Ovary (tissue), 9 donors: ENCODE measurements around the gene NUMBL. TPM values are rescaled to one million over a fixed set of nuclear protein-coding genes. Genes with fewer than 3 reads are reported as not detected.

Source experiments
- DNase-seq, 5 donors: peaks; one replicate each; pipeline ENCODE4 v3.0.0-alpha.2; 2019 to 2020
- H3K27ac ChIP-seq, 2 donors: fragments of 200-600 bp; one replicate each; pipeline versions ENCODE4 v1.5.1 to v1.8.0; 2019 to 2022
- H3K27me3 ChIP-seq: fragments of 200-600 bp; one replicate; pipeline ENCODE4 v1.8.0; 2022
- H3K36me3 ChIP-seq: fragments of 200-600 bp; sonication (generic); one replicate; pipeline ENCODE4 v1.5.1; 2019
- H3K4me1 ChIP-seq: one replicate; pipeline ENCODE4 v1.8.1; 2013; ENCODE audit warnings: mild to moderate bottlenecking, moderate library complexity; ENCODE audit not compliant: insufficient read depth
- H3K4me3 ChIP-seq: fragments of 200-600 bp; sonication (generic); one replicate; pipeline ENCODE4 v1.5.1; 2017
- H3K9me3 ChIP-seq, 2 donors: fragments of 200-600 bp in 1 of 2; sonication (generic) in 1 of 2; one replicate each; pipeline versions ENCODE4 v1.5.1 to v1.8.1; 2013 to 2019; ENCODE audit warnings: mild to moderate bottlenecking in 1 of 2, moderate library complexity in 1 of 2
- CTCF ChIP-seq, 3 donors: fragments of 450-650 bp in 2 of 3; fragments of 200-600 bp in 1 of 3; IDR thresholded peaks; one replicate each; pipeline versions ENCODE4 v1.5.1 to v1.8.0; 2016 to 2022; ENCODE audit warnings: antibody characterized with exemption in 3 of 3, mild to moderate bottlenecking in 1 of 3
- EP300 ChIP-seq: sonication (generic); formaldehyde crosslinking; IDR thresholded peaks from one replicate; pipeline ENCODE4 v1.6.1; 2017; ENCODE audit warnings: antibody characterized with exemption
- POLR2A ChIP-seq: fragments of 450-650 bp; IDR thresholded peaks from one replicate; pipeline ENCODE4 v1.6.1; 2017; ENCODE audit warnings: antibody characterized with exemption, mild to moderate bottlenecking, moderate library complexity
- WGBS, 3 donors: extraction: QIAGEN DNeasy Blood & Tissue Kit in 1 of 3; methylation state at CpG; one replicate each; pipeline versions ENCODE4 v1.1.5 to v1.1.7; 2013 to 2017; 5-methylcytosine and 5-hydroxymethylcytosine counted together
- intact Hi-C, 4 donors: fragments of 100-400 bp; cut with DNase I; formaldehyde crosslinking; loops; one replicate each; pipeline versions ENCODE4 v1.11.0 to v1.15.1; 2022 to 2023
- polyA plus RNA-seq, 2 donors: library from polyadenylated mRNA; stranded (reverse); fragments of 200-250 nt in 1 of 2; fragments of 350-450 nt in 1 of 2; fragmentation: Illumina TruSeq in 1 of 2; extraction: RNeasy Lipid Tissue Mini Kit (QIAGEN cat#74804) in 1 of 2; gene quantifications; one replicate each; pipeline ENCODE4 v1.2.3, GENCODE V29; 2013 to 2014
- total RNA-seq, 7 donors: library from RNA; depleted of rRNA in 2 of 7; stranded (reverse); fragments of >200 nt in 2 of 7; fragmentation: NEBNext Ultra II Directional in 3 of 7; extraction: Animal tissue kit (Norgen Biotek cat#: 25700) in 3 of 7; gene quantifications; one replicate each; pipeline versions ENCODE4 v1.1.0 to v1.2.4, GENCODE V29; 2016 to 2023
- donor health status: DM: no; HTN: no; CAD: no; lungs with moderate emphysema.
- donor health status: DM: no; HTN: no; CAD: no.
- donor health status: Bipolar disorder and iron deficiency.
- donor health status: DM: yes; HTN: yes; CAD: no.
- donor health status: DM: no; HTN: no; CAD: no.
- donor health status: DM: yes; HTN: yes; CAD: no.

Gene NUMBL
- total and polyA plus RNA-seq, 9 donors = 6.7 to 88.9 (median 62.3) TPM

- H3K4me1 ChIP-seq = peaks cover 15% of the 10 kb centered on the region
- H3K36me3 ChIP-seq = no peaks in the 10 kb centered on the region
- intact Hi-C loops = no loop called here
- H3K4me3 ChIP-seq = peak overlapping the region; percentile 61
- no peaks in the 10 kb centered on the region for H3K27me3 ChIP-seq
- H3K9me3 ChIP-seq = no peaks in the 10 kb centered on the region
- H3K27ac ChIP-seq = peak overlapping the region; percentile 63 to 87
- 0 to 1% (median 1%) methylated on average over 41 to 56 of the region's 56 CpGs for WGBS, 3 donors
- TF ChIP-seq EP300 (peak; percentile 73), CTCF (IDR thresholded peaks at IDR 0.05) (no peak), POLR2A (peak; percentile 39)
- DNase-seq = peak; percentile 95 to 98 (median 96)
Measured at GRCh38 chr19:40690693-40691420, 406 bp upstream of the NUMBL start.

- peak; percentile 43 to 65 (median 56) for DNase-seq
- Histone ChIP-seq H3K27me3 (no peaks in the 10 kb centered on the region), H3K9me3 (no peaks in the 10 kb centered on the region), H3K4me3 (peak overlapping the region; percentile 61), H3K36me3 (no peaks in the 10 kb centered on the region), H3K27ac (peak overlapping the region; percentile 63 to 87), H3K4me1 (peaks cover 15% of the 10 kb centered on the region)
- 3 to 7% (median 7%) methylated on average over 18 of the region's 18 CpGs for WGBS, 3 donors
- TF ChIP-seq CTCF (IDR thresholded peaks at IDR 0.05) (no peak), EP300 (no peak), POLR2A (no peak)
- intact Hi-C loops = no loop called here
Measured at GRCh38 chr19:40689339-40690049, 957 bp downstream of the NUMBL start.

GRCh38 chr19:40688987-40689338, 1.5 kb downstream of the NUMBL start:
- TF ChIP-seq POLR2A (no peak), EP300 (no peak), CTCF (IDR thresholded peaks at IDR 0.05) (no peak)
- no peak for DNase-seq
- 21 to 27% (median 22%) methylated on average over 4 of the region's 4 CpGs for WGBS, 3 donors
- Histone ChIP-seq H3K27me3 (no peaks in the 10 kb centered on the region), H3K4me1 (peaks cover 15% of the 10 kb centered on the region), H3K9me3 (no peaks in the 10 kb centered on the region), H3K36me3 (no peaks in the 10 kb centered on the region), H3K4me3 (peak overlapping the region; percentile 61), H3K27ac (peak overlapping the region in 1 of 2 donors; percentile 87)
- intact Hi-C loops = no loop called here

- Histone ChIP-seq H3K4me3 (no peak overlapping the region), H3K36me3 (no peaks in the 10 kb centered on the region), H3K27ac (peak overlapping the region in 1 of 2 donors; percentile 87), H3K9me3 (no peaks in the 10 kb centered on the region), H3K4me1 (peaks cover 15% of the 10 kb centered on the region), H3K27me3 (no peaks in the 10 kb centered on the region)
- no peak for DNase-seq
- WGBS, 3 donors = 60 to 91% (median 76%) methylated on average over 1 of the region's 1 CpG
- TF ChIP-seq POLR2A (no peak), EP300 (no peak), CTCF (IDR thresholded peaks at IDR 0.05) (no peak)
- intact Hi-C loops = no loop called here
Measured at GRCh38 chr19:40688309-40688708, 2.1 kb downstream of the NUMBL start.
